ACC112 (cell line): ENCODE results near the gene RASGRP1.

Experiments used
- H2AFZ ChIP-seq: fragments of 200-600 bp; sonication (generic); one replicate; pipeline ENCODE4 v1.6.0; 2017; ENCODE audit warnings: antibody characterized with exemption, low read length; ENCODE audit not compliant: unreplicated experiment
- H3K27ac ChIP-seq: fragments of 200-600 bp; sonication (generic); 2 replicates; pipeline ENCODE4 v1.5.1; 2014; ENCODE audit warnings: low read depth, mild to moderate bottlenecking, antibody characterized with exemption, low read length, moderate library complexity
- H3K27me3 ChIP-seq: fragments of 200-600 bp; sonication (generic); 2 replicates; pipeline ENCODE4 v1.6.1; 2014; ENCODE audit warnings: mild to moderate bottlenecking, antibody characterized with exemption, low read length, moderate library complexity, mixed read lengths; ENCODE audit not compliant: insufficient read depth
- H3K36me3 ChIP-seq: fragments of 200-600 bp; sonication (generic); 2 replicates; pipeline ENCODE4 v1.6.1; 2016; ENCODE audit warnings: mild to moderate bottlenecking, antibody characterized with exemption, low read length, moderate library complexity, mixed read lengths; ENCODE audit not compliant: insufficient read depth
- H3K4me1 ChIP-seq: fragments of 200-600 bp; sonication (generic); one replicate; pipeline ENCODE4 v1.6.1; 2016; ENCODE audit warnings: low read length, mixed read lengths; ENCODE audit not compliant: insufficient read depth, unreplicated experiment, control insufficient read depth
- H3K4me3 ChIP-seq: fragments of 200-600 bp; sonication (generic); 2 replicates; pipeline ENCODE4 v1.5.1; 2014; ENCODE audit warnings: mild to moderate bottlenecking, low read depth, low read length
- H3K79me2 ChIP-seq: fragments of 200-600 bp; sonication (generic); one replicate; pipeline ENCODE4 v1.6.0; 2016; ENCODE audit warnings: low read length; ENCODE audit not compliant: control insufficient read depth, unreplicated experiment, insufficient read depth

RASGRP1 gene

DNA sequence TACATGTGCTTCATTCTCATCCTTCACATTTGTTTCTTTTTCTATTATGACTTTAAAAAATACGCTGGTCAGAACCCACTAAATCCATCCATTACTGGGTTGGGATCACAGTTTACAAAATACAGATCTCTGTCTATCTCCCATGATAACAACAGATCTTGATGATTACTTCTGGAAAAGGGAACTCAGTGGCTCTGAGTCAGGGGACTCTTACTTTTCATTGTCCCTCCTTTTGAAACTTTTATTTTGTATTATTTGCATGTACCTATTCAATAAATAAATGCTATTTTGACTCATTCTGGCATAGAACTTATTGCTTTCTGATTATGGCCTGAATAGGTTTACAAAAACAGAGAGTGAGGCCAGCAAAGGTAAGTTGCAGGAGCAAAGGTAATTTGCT lies 11.6 kb upstream of the RASGRP1 start:
- Histone ChIP-seq H3K27ac (no peak overlapping the region), H3K79me2 (no peaks in the 10 kb centered on the region), H3K4me1 (no peaks in the 10 kb centered on the region), H3K36me3 (no peaks in the 10 kb centered on the region), H2AFZ (no peak overlapping the region), H3K4me3 (no peak overlapping the region), H3K27me3 (peaks cover 69% of the 10 kb centered on the region)

DNA sequence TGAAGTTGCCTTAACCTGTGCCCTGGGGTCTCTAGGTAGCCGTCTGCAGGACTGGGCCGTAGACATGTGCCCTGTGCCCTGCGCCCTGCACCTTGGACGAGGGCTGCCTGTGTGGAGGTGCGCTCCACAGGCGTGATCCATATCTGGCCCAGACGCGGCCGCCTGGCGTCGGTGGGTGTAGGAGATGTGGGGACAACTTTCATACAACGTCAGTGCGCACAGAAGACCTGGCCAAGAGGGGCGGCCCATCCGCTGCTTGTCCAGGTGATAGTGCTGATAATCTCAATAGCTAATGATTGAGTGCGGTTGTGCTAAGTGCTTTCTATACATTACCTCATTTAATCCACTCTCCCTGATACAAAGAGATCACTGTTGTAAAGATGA lies 665 bp upstream of the RASGRP1 start:
- H2AFZ ChIP-seq, result no peak overlapping the region
- H3K4me1 ChIP-seq, result no peaks in the 10 kb centered on the region
- no peak overlapping the region for H3K27ac ChIP-seq
- H3K27me3 ChIP-seq, result peaks cover 59% of the 10 kb centered on the region
- H3K4me3 ChIP-seq, result peak overlapping the region; percentile 76
- H3K36me3 ChIP-seq, result no peaks in the 10 kb centered on the region
- no peaks in the 10 kb centered on the region for H3K79me2 ChIP-seq

DNA sequence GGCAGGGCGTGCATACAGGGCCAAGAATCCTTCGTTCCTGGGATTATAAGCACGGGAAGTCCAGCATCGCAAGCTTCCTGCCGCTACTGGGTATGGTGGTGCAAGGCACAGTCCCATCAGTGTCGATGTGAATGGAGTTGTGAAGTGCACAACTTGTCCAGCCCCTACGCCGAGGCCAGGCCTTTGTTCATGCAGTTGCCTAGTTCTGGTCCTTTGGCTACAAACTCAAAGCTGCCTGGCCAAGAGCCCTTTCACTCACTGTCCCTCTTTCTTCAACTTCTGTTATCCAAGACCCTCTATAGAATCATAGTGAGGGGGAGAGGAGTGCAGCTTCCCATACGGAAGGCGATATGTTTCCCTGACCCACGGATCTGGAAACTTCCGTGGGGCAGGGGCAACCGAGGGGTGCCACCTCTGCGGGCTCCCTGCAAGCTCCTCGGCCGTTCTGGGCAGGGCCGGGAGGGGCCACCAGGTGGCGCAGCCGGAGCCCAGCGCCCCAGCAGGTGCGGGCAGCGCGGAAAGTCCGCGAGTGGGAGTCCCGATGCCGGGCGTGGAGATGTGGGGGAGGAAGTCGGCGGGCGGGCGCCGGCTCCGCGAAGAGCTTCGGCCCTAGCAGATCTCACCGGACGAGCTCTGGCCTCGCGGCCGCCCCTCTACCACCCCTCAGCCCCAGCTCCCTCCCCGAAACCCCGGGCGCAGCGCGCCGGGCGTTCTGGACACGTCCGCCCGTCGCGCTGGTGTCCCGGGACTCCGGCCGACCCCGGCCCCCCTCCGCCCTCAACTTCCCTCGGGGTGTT lies 693 bp downstream of the RASGRP1 start:
- Histone ChIP-seq H3K4me1 (no peaks in the 10 kb centered on the region), H3K4me3 (peak overlapping the region; percentile 76), H3K36me3 (no peaks in the 10 kb centered on the region), H3K27ac (no peak overlapping the region), H2AFZ (peak overlapping the region; percentile 38), H3K27me3 (peaks cover 69% of the 10 kb centered on the region), H3K79me2 (no peaks in the 10 kb centered on the region)

DNA sequence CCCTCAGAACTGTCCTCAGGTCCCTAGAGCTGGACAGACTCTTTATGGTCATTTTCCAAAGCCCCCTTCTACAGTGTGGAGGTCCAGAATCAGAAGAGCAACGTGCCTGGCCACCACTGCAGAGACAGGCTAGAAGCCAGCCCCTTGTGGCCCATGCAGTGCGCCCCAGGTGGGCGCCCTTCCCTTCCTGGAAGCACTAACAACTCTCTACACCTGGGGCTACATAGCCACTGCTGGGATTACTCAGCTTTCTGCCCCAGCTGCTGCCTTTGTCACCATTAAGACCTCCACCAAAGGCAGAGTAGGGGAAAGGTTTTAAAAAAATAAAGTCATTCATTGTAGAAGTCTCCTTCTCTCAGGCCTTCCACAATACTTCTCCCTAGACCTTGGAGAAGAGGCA lies 2.3 kb downstream of the RASGRP1 start:
- Histone ChIP-seq H2AFZ (no peak overlapping the region), H3K4me3 (no peak overlapping the region), H3K4me1 (no peaks in the 10 kb centered on the region), H3K27me3 (peaks cover 76% of the 10 kb centered on the region), H3K36me3 (no peaks in the 10 kb centered on the region), H3K27ac (no peak overlapping the region), H3K79me2 (no peaks in the 10 kb centered on the region)

DNA sequence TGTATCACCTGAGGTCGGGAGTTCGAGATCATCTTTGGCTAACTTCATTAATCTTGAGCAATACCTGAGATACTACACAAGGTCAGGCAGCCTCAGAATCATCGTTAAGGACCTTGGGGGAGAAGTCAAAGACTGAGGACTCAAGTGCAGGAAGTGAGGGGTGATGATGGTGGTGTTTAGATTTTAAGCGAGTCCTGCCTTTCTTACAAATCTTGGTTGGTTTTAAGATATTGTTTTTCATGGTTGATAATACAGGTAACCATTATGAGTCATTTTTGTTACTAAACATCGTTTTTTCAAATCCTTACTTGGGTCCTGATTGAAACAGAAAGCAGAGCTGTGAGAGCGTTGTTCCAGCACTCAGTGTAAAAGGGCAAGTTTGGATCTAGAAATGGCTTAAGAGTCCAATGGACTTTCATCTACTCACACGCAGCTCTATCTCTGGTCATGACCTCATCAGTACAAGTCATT lies 4.1 kb downstream of the RASGRP1 start:
- H3K36me3 ChIP-seq, result no peaks in the 10 kb centered on the region
- no peak overlapping the region for H2AFZ ChIP-seq
- no peak overlapping the region for H3K4me3 ChIP-seq
- H3K27ac ChIP-seq, result no peak overlapping the region
- peaks cover 63% of the 10 kb centered on the region for H3K27me3 ChIP-seq
- H3K79me2 ChIP-seq, result no peaks in the 10 kb centered on the region
- H3K4me1 ChIP-seq, result no peaks in the 10 kb centered on the region

DNA sequence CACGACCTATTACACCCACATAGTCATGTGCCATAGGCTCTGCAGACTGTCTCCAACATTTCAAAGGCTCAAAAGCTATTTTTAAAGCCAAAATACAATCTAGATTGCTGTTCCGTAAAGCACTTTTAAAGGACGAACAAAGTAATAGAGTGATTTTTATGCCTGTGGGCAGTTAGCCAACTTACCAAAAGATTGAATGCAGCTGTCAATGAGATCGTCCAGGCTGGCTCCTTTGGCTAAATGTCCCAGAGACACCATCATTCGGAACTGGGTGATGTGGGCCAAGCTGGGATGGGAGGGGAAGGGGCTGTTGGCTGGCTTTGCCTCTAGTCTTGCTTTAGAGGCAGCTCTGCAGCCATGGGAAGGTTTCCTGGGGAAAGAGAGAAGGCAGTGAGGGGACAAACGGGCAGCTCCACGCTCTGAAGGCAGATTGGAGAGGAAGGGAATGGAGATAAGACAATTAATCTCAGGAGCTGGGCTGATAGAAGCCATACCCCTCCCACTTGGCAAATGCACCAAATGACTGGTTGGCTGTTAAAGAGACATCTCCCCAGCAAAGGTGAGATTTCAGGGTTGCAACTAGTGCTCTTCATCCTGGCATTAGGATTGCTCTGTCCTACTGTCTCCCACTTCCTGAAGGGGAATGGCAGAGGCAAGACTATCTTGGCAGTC lies 4.8 kb downstream of the RASGRP1 start:
- Histone ChIP-seq H3K27ac (no peak overlapping the region), H3K79me2 (no peaks in the 10 kb centered on the region), H3K27me3 (peaks cover 56% of the 10 kb centered on the region), H2AFZ (no peak overlapping the region), H3K36me3 (no peaks in the 10 kb centered on the region), H3K4me1 (no peaks in the 10 kb centered on the region), H3K4me3 (no peak overlapping the region)

DNA sequence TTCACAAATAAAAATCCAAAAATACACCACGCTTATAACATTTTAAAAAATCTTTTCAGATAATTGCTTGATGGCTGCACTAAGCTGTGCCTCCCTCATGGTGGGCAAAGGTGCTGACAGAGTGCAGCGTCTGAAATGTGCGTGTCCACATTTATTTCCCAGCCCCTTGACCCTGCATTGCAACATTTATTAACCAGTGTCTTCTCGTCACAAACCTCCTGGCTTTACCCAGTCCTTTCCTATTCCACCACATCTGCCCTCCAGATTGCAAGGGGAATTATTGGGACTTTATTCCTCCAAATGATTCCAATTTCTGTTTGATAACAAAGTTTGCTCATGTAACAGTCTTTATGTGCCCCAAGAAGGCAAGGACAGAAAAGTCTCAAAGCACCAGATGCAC lies 5.5 kb downstream of the RASGRP1 start:
- no peak overlapping the region for H2AFZ ChIP-seq
- H3K27ac ChIP-seq, result no peak overlapping the region
- H3K4me3 ChIP-seq, result no peak overlapping the region
- H3K27me3 ChIP-seq, result peaks cover 54% of the 10 kb centered on the region
- H3K36me3 ChIP-seq, result no peaks in the 10 kb centered on the region
- H3K4me1 ChIP-seq, result no peaks in the 10 kb centered on the region
- H3K79me2 ChIP-seq, result no peaks in the 10 kb centered on the region

DNA sequence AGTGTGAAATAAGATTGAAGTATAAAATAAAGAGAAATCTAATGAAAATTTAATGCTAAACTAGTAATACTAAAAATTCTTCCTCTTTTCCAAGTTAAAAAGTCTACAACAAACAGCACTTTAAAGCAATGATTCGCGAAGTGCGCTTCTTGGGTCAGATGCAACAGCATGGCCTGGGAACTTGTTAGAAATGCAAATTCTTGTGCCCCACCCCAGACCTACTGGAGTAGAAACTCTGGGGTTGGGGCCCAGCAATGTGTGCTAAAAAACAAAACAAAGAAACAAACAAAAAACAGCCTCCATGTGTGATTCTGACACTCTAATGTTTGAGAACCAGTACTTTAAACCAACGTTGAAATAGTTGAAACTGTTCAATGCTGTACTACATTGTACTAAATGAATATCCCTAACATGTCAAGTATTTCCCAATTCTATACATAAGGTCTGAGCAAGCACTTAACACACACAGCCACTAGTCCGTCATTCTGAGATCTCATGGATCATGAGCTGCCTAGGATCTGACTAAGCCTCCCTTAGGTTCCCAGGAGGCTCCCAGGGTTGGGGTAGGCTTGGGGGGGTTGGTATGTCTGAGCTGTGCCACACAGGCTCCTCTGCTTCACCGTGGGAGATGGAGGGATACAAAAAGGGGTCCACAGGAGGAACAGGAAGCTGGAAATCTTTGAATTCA lies 6.1 kb downstream of the RASGRP1 start:
- Histone ChIP-seq H2AFZ (no peak overlapping the region), H3K4me3 (no peak overlapping the region)

DNA sequence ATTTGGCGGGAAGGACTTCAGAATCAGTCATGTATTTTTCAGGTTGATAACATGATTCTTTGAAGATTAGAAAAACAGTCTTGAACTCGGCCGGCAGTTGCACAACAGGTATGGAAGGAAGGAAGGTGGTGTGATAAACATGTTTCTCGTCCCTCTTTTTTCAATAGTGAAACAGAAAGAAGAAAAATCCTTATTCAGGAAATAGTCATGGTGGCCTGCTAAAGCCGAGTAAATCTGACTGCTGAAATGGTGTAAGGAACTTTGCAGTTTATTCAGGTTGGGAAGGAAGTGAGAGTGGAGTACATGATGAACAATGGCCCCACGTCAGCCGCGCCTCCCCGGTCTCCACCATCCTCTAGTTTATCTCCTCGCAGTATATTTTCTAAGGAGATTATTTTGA lies 6.7 kb downstream of the RASGRP1 start:
- Histone ChIP-seq H2AFZ (no peak overlapping the region), H3K27ac (no peak overlapping the region), H3K79me2 (no peaks in the 10 kb centered on the region), H3K4me1 (no peaks in the 10 kb centered on the region), H3K4me3 (no peak overlapping the region), H3K36me3 (no peaks in the 10 kb centered on the region), H3K27me3 (peaks cover 47% of the 10 kb centered on the region)

More for the DNA sequence above, 6.1 kb downstream of the RASGRP1 start:
- Histone ChIP-seq H3K27ac (no peak overlapping the region), H3K27me3 (peaks cover 53% of the 10 kb centered on the region), H3K4me1 (no peaks in the 10 kb centered on the region), H3K36me3 (no peaks in the 10 kb centered on the region), H3K79me2 (no peaks in the 10 kb centered on the region)

DNA sequence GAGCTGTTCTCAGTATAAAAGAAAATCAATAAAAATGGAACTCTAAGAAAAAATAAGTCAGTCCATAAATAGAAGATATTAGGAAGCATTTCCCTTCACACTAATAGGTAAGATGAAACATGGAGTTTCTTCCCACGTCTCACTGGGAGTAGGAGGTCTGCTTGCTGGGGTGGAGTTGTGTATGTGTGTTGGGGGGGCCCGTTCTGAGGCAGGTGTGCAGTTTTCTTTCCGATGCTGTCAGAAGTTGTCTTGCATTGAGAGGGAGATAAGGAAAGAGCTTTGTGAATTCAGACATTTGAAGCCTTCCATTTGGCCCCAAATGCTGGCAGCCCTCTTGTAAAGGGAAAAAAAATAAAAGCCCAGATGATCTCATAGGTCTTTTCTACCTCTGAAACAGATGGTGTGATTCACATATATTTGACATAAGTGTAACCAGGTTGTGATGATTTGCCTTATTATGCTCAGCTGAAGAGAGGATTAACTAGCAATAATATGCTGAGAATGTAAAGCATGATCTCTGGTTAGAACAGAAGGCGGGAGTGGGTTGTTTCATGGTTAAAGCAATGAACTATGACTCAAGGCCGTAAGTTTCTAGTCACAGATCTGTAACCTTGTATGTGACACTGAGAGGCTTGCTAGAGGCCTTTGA lies 8.8 kb downstream of the RASGRP1 start:
- no peaks in the 10 kb centered on the region for H3K36me3 ChIP-seq
- H3K79me2 ChIP-seq, result no peaks in the 10 kb centered on the region
- H3K27me3 ChIP-seq, result peaks cover 27% of the 10 kb centered on the region
- no peak overlapping the region for H3K4me3 ChIP-seq
- H2AFZ ChIP-seq, result no peak overlapping the region
- no peaks in the 10 kb centered on the region for H3K4me1 ChIP-seq
- H3K27ac ChIP-seq, result no peak overlapping the region
